ENCODE measurements around the gene PRR19.
"Not testable (repeated sequence)": the region's sequence is repeated elsewhere in the genome, so short reads cannot be mapped to it uniquely, and the experiment has no call there.

The PRR19 gene

GRCh38 chr19:42328106-42328505 is 26.2 kb downstream of the PRR19 start:
- no peak for DNase-seq

GRCh38 chr19:42328854-42329253 is 26.9 kb downstream of the PRR19 start:
- DNase-seq, result no peak

GRCh38 chr19:42330241-42330711 is 28.3 kb downstream of the PRR19 start:
- DNase-seq, result no peak

GRCh38 chr19:42331333-42331732 is 29.4 kb downstream of the PRR19 start:
- DNase-seq, result not testable (repeated sequence)

GRCh38 chr19:42332059-42332458 is 30.1 kb downstream of the PRR19 start:
- no peak for DNase-seq

GRCh38 chr19:42333018-42333417 is 31.1 kb downstream of the PRR19 start:
- no peak for DNase-seq

GRCh38 chr19:42333975-42334696 is 32.2 kb downstream of the PRR19 start:
- DNase-seq, result no peak

- no peak for DNase-seq
Measured at GRCh38 chr19:42334697-42335373, 32.9 kb downstream of the PRR19 start.

- no peak for DNase-seq
Measured at GRCh38 chr19:42335374-42335936, 33.5 kb downstream of the PRR19 start.

GRCh38 chr19:42335971-42336370 is 34.0 kb downstream of the PRR19 start:
- DNase-seq, result no peak

- DNase-seq, result not testable (repeated sequence)
Measured at GRCh38 chr19:42339126-42339860, 37.4 kb downstream of the PRR19 start.

- DNase-seq, result not testable (repeated sequence)
Measured at GRCh38 chr19:42339922-42340321, 38.0 kb downstream of the PRR19 start.

GRCh38 chr19:42343344-42344110 is 41.6 kb downstream of the PRR19 start:
- no peak for DNase-seq

- no peak for DNase-seq
Measured at GRCh38 chr19:42344336-42344893, 42.5 kb downstream of the PRR19 start.

GRCh38 chr19:42345191-42345812 is 43.4 kb downstream of the PRR19 start:
- no peak for DNase-seq

- DNase-seq, result no peak
Measured at GRCh38 chr19:42348211-42348610, 46.3 kb downstream of the PRR19 start.

- no peak for DNase-seq
Measured at GRCh38 chr19:42349378-42350107, 47.6 kb downstream of the PRR19 start.

GRCh38 chr19:42350417-42350816 is 48.5 kb downstream of the PRR19 start:
- no peak for DNase-seq

GRCh38 chr19:42351079-42351735 is 49.3 kb downstream of the PRR19 start:
- no peak for DNase-seq
